Fibroblast of villous mesenchyme (primary cell): Measurements from ENCODE around the gene MTPN. TPM values are rescaled to one million over a fixed set of nuclear protein-coding genes. Genes with fewer than 3 reads are reported as not detected.

Source experiments
- DNase-seq: peaks from one replicate; pipeline ENCODE4 v3.0.0-alpha.2; 2010; ENCODE audit warnings: low read depth
- H3K4me3 ChIP-seq: 2 replicates; pipeline ENCODE4 v1.5.1; 2011; ENCODE audit warnings: low read depth, mild to moderate bottlenecking, low read length
- total RNA-seq: library from RNA; depleted of rRNA; stranded (reverse); fragments of >200 nt; gene quantifications from 2 replicates; pipeline ENCODE4 v1.2.3, GENCODE V29; 2012
- TF ChIP-seq, protein P1 (sequence below): IDR thresholded peaks from 2 replicates; pipeline ENCODE4 v1.5.1; 2012; ENCODE audit warnings: low read depth, mild to moderate bottlenecking, low read length; ENCODE audit not compliant: insufficient read depth

The MTPN gene
- total RNA-seq, 1 donor, result 158 TPM

DNA sequence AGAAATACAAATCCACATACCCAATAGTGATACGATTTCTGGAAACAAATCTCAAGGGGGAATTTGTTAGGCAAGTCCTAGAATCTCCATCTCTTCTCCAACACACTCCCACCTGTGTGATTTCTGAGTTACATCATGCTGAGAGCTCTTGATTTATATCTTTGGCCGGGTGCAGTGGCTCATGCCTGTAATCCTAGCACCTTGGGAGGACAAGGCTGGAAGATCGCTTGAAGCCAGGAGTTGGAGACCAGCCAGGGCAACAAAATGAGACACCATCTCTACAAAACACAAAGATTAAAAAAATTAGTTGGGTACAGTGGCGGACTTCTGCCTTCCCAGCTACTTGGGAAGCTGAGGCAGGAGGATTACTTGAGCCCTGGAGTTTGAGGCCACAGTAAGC, 1.5 kb upstream of the MTPN start:
- TF ChIP-seq, protein P1, sequence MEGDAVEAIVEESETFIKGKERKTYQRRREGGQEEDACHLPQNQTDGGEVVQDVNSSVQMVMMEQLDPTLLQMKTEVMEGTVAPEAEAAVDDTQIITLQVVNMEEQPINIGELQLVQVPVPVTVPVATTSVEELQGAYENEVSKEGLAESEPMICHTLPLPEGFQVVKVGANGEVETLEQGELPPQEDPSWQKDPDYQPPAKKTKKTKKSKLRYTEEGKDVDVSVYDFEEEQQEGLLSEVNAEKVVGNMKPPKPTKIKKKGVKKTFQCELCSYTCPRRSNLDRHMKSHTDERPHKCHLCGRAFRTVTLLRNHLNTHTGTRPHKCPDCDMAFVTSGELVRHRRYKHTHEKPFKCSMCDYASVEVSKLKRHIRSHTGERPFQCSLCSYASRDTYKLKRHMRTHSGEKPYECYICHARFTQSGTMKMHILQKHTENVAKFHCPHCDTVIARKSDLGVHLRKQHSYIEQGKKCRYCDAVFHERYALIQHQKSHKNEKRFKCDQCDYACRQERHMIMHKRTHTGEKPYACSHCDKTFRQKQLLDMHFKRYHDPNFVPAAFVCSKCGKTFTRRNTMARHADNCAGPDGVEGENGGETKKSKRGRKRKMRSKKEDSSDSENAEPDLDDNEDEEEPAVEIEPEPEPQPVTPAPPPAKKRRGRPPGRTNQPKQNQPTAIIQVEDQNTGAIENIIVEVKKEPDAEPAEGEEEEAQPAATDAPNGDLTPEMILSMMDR, result no peak
- DNase-seq, result no peak
- H3K4me3 ChIP-seq, result no peak overlapping the region

DNA sequence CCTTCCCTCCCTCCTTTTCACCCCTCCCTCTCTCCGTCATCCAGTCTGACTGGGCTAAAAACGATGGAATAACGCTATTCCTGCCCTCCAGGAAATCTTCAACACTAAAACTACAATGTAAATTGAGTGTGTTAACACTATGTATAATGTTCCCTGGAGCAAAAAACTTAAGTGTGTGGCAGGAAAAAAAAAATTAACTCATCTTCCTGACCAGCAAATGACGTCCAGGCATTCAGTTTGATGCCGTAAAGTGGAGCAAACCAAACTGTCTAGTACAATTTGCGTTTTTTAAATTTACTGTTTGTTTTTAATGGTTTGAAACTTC, 545 bp upstream of the MTPN start:
- TF ChIP-seq, protein P1, result no peak
- H3K4me3 ChIP-seq, result peak overlapping the region; percentile 93
- no peak for DNase-seq

DNA sequence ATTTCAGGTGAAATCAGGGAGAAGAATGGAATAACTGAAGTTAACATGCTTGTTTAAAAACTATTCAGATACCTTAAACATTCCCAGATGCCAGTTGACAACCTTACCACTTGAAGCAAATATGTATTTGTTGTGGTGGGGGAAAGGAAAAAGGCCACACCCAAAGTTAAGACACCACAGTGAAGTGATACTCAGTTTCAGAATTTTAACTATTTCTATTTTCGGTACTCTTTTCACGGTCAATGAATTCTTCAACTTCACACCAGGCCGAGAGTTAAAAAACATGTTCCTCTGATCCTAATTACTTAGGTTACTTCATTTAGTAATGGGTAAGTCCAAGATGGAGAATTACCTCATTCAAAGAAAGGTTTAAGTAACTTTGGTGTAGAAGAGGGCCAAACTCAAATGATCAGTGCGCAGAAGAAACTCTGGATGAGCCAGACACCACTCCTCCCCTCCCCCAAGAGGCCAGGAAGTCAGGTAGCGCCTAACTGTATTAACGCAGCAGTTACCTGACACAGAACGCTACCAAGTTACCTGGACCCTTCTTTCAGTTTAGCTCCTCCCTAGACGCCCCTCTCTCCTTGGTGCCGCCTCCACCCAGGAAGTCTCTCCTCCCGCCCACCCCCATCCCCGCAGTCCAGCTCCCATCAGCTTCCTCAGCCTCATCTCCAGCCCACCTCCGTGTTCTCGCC, 700 bp downstream of the MTPN start:
- TF ChIP-seq, protein P1, result no peak
- no peak for DNase-seq
- peak overlapping the region; percentile 93 for H3K4me3 ChIP-seq

- H3K4me3 ChIP-seq, result peak overlapping the region; percentile 93
- no peak for DNase-seq
Observed at GRCh38 chr7:135975166-135975565, 2.0 kb downstream of the MTPN start.

DNA sequence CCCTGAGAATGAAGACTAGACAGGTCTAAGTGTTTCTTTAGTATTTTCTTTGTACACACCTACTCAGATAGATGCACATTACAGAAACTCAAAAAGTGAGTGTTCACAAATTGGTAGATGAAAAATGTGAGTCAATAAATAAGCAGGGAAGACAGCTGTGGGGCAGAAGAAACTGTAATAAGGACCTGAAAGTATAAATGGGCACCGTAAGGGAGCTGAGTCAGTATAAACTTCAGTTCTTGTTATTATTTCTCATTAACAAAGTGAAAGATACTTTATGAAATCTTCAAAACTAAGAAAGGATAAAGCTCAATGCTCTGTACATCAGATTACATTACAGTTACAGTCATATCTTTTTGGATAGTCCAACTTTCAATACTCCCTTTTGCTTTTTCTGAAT, 2.5 kb downstream of the MTPN start:
- DNase-seq, result no peak
- no peak overlapping the region for H3K4me3 ChIP-seq
- TF ChIP-seq, protein P1, result no peak

More at GRCh38 chr7:135975166-135975565, 2.0 kb downstream of the MTPN start:
- TF ChIP-seq, protein P1, result no peak

GRCh38 chr7:135971366-135971725, 5.8 kb downstream of the MTPN start:
- no peak for DNase-seq
- no peak overlapping the region for H3K4me3 ChIP-seq
- TF ChIP-seq, protein P1, result no peak

- H3K4me3 ChIP-seq, result no peak overlapping the region
- TF ChIP-seq, protein P1, result no peak
- no peak for DNase-seq
Observed at GRCh38 chr7:135970682-135971365, 6.3 kb downstream of the MTPN start.
